Stimulated activated naive CD8-positive, alpha-beta T cell treated with anti-CD3 and anti-CD28 coated beads, Interleukin-15, Interleukin-2, amounts not matched to agents 100 ng/mL and 50 ng/mL, for 24 hours (primary cell): ENCODE data around the gene JPT1.
"Not testable (repeated sequence)": the region's sequence is repeated elsewhere in the genome, so short reads cannot be mapped to it uniquely, and the experiment has no call there.

Experiments
- H3K27ac Mint-ChIP-seq: one replicate; pipeline ENCODE4 v1.8.0; 2021; ENCODE audit warnings: mild to moderate bottlenecking, mixed read lengths
- H3K27me3 Mint-ChIP-seq: one replicate; pipeline ENCODE4 v1.8.0; 2021; ENCODE audit warnings: mixed read lengths
- H3K36me3 Mint-ChIP-seq: one replicate; pipeline ENCODE4 v1.8.0; 2021; ENCODE audit warnings: low read depth, mixed read lengths
- H3K4me1 Mint-ChIP-seq: one replicate; pipeline ENCODE4 v1.8.0; 2021; ENCODE audit warnings: low read depth, mixed read lengths
- H3K4me3 Mint-ChIP-seq: one replicate; pipeline ENCODE4 v1.8.0; 2021; ENCODE audit warnings: mild to moderate bottlenecking, mixed read lengths
- H3K9me3 Mint-ChIP-seq: one replicate; pipeline ENCODE4 v1.8.0; 2021; ENCODE audit warnings: mixed read lengths

The JPT1 gene

GRCh38 chr17:75128694-75129505 is 25.4 kb downstream of the JPT1 start:
- H3K36me3 Mint-ChIP-seq: peaks cover 14% of the 10 kb centered on the region
- no peaks in the 10 kb centered on the region for H3K27me3 Mint-ChIP-seq
- H3K4me3 Mint-ChIP-seq: peak overlapping the region; percentile 47
- H3K4me1 Mint-ChIP-seq: peaks cover 39% of the 10 kb centered on the region
- H3K9me3 Mint-ChIP-seq: no peaks in the 10 kb centered on the region
- no peak overlapping the region for H3K27ac Mint-ChIP-seq

- Mint-ChIP-seq H3K36me3 (peaks cover 14% of the 10 kb centered on the region), H3K4me1 (peaks cover 44% of the 10 kb centered on the region)
- H3K4me3 Mint-ChIP-seq, H3K9me3 Mint-ChIP-seq, H3K27ac Mint-ChIP-seq, H3K27me3 Mint-ChIP-seq: not testable (repeated sequence)
Measured at GRCh38 chr17:75127936-75128335, 26.4 kb downstream of the JPT1 start.

- Mint-ChIP-seq H3K4me1 (peaks cover 39% of the 10 kb centered on the region), H3K36me3 (peaks cover 8% of the 10 kb centered on the region)
Measured at GRCh38 chr17:75126954-75127353, 27.4 kb downstream of the JPT1 start.

GRCh38 chr17:75125984-75126383 is 28.3 kb downstream of the JPT1 start:
- Mint-ChIP-seq H3K36me3 (peaks cover 13% of the 10 kb centered on the region), H3K27me3 (no peaks in the 10 kb centered on the region), H3K4me1 (peaks cover 39% of the 10 kb centered on the region), H3K9me3 (no peaks in the 10 kb centered on the region), H3K27ac (no peak overlapping the region), H3K4me3 (no peak overlapping the region)

More at GRCh38 chr17:75126954-75127353, 27.4 kb downstream of the JPT1 start:
- H3K9me3 Mint-ChIP-seq: no peaks in the 10 kb centered on the region
- H3K4me3 Mint-ChIP-seq: no peak overlapping the region
- H3K27ac Mint-ChIP-seq: no peak overlapping the region
- H3K27me3 Mint-ChIP-seq: no peaks in the 10 kb centered on the region

- no peak overlapping the region for H3K4me3 Mint-ChIP-seq
- peaks cover 33% of the 10 kb centered on the region for H3K4me1 Mint-ChIP-seq
- H3K27me3 Mint-ChIP-seq: no peaks in the 10 kb centered on the region
- H3K36me3 Mint-ChIP-seq: peaks cover 15% of the 10 kb centered on the region
- no peaks in the 10 kb centered on the region for H3K9me3 Mint-ChIP-seq
- H3K27ac Mint-ChIP-seq: peak overlapping the region; percentile 11
Measured at GRCh38 chr17:75124819-75125162, 29.5 kb downstream of the JPT1 start.

- H3K4me1 Mint-ChIP-seq: peaks cover 29% of the 10 kb centered on the region
- peaks cover 15% of the 10 kb centered on the region for H3K36me3 Mint-ChIP-seq
- H3K9me3 Mint-ChIP-seq: no peaks in the 10 kb centered on the region
- peak overlapping the region; percentile 66 for H3K27ac Mint-ChIP-seq
- H3K27me3 Mint-ChIP-seq: no peaks in the 10 kb centered on the region
- H3K4me3 Mint-ChIP-seq: peak overlapping the region; percentile 25
Measured at GRCh38 chr17:75124041-75124818, 30.1 kb downstream of the JPT1 start.

GRCh38 chr17:75118307-75118706 is 36.0 kb downstream of the JPT1 start:
- no peak overlapping the region for H3K4me3 Mint-ChIP-seq
- H3K27ac Mint-ChIP-seq: no peak overlapping the region
- no peaks in the 10 kb centered on the region for H3K27me3 Mint-ChIP-seq
- peaks cover 20% of the 10 kb centered on the region for H3K36me3 Mint-ChIP-seq
- H3K9me3 Mint-ChIP-seq: no peaks in the 10 kb centered on the region
- peaks cover 29% of the 10 kb centered on the region for H3K4me1 Mint-ChIP-seq

GRCh38 chr17:75116737-75117136 is 37.6 kb downstream of the JPT1 start:
- peaks cover 34% of the 10 kb centered on the region for H3K4me1 Mint-ChIP-seq
- H3K27ac Mint-ChIP-seq: no peak overlapping the region
- H3K9me3 Mint-ChIP-seq: no peaks in the 10 kb centered on the region
- no peak overlapping the region for H3K4me3 Mint-ChIP-seq
- H3K27me3 Mint-ChIP-seq: no peaks in the 10 kb centered on the region
- peaks cover 22% of the 10 kb centered on the region for H3K36me3 Mint-ChIP-seq

GRCh38 chr17:75115555-75115954 is 38.8 kb downstream of the JPT1 start:
- H3K4me1 Mint-ChIP-seq: peaks cover 45% of the 10 kb centered on the region
- H3K4me3 Mint-ChIP-seq: no peak overlapping the region
- H3K27me3 Mint-ChIP-seq: no peaks in the 10 kb centered on the region
- H3K9me3 Mint-ChIP-seq: no peaks in the 10 kb centered on the region
- peaks cover 17% of the 10 kb centered on the region for H3K36me3 Mint-ChIP-seq
- H3K27ac Mint-ChIP-seq: no peak overlapping the region

- Mint-ChIP-seq H3K4me3 (peak overlapping the region; percentile 84), H3K27me3 (no peaks in the 10 kb centered on the region), H3K36me3 (peaks cover 13% of the 10 kb centered on the region)
Measured at GRCh38 chr17:75114552-75115314, 39.6 kb downstream of the JPT1 start.

GRCh38 chr17:75113798-75114551 is 40.3 kb downstream of the JPT1 start:
- no peaks in the 10 kb centered on the region for H3K9me3 Mint-ChIP-seq
- H3K4me3 Mint-ChIP-seq: peak overlapping the region; percentile 84
- H3K4me1 Mint-ChIP-seq: peaks cover 51% of the 10 kb centered on the region
- peak overlapping the region; percentile 93 for H3K27ac Mint-ChIP-seq
- H3K36me3 Mint-ChIP-seq: peaks cover 13% of the 10 kb centered on the region
- H3K27me3 Mint-ChIP-seq: no peaks in the 10 kb centered on the region

More at GRCh38 chr17:75114552-75115314, 39.6 kb downstream of the JPT1 start:
- no peaks in the 10 kb centered on the region for H3K9me3 Mint-ChIP-seq
- H3K4me1 Mint-ChIP-seq: peaks cover 49% of the 10 kb centered on the region
- peak overlapping the region; percentile 93 for H3K27ac Mint-ChIP-seq

GRCh38 chr17:75111777-75112335 is 42.5 kb downstream of the JPT1 start:
- no peak overlapping the region for H3K4me3 Mint-ChIP-seq
- no peaks in the 10 kb centered on the region for H3K27me3 Mint-ChIP-seq
- peaks cover 13% of the 10 kb centered on the region for H3K36me3 Mint-ChIP-seq
- H3K27ac Mint-ChIP-seq: peak overlapping the region; percentile 43
- no peaks in the 10 kb centered on the region for H3K9me3 Mint-ChIP-seq
- peaks cover 51% of the 10 kb centered on the region for H3K4me1 Mint-ChIP-seq

- Mint-ChIP-seq H3K36me3 (peaks cover 13% of the 10 kb centered on the region), H3K9me3 (no peaks in the 10 kb centered on the region), H3K4me3 (peak overlapping the region; percentile 89), H3K4me1 (peaks cover 48% of the 10 kb centered on the region), H3K27ac (peak overlapping the region; percentile 76), H3K27me3 (no peaks in the 10 kb centered on the region)
Measured at GRCh38 chr17:75110234-75110937, 43.9 kb downstream of the JPT1 start.
